NCI-H146 (cell line): ENCODE measurements around the gene ABI3.
"Not testable (repeated sequence)": the region's sequence is repeated elsewhere in the genome, so short reads cannot be mapped to it uniquely, and the experiment has no call there.

ENCODE experiments used
- DNase-seq: peaks from one replicate; lab custom pipeline; 2025; lab: John Stamatoyannopoulos, UW

The ABI3 gene

GRCh38 chr17:49210158-49211029, at the start of gene ABI3, which contains the start of gene GNGT2:
TSS of gene ABI3 (plus strand) at chr17:49210707. CDS start at chr17:49210725, 18 bp downstream.
TSS of gene GNGT2 (minus strand) at chr17:49210574. CDS start at chr17:49207422, 3,152 bp downstream.
- DNase-seq: no peak

GRCh38 chr17:49162866-49163265, 47.6 kb upstream of the ABI3 start:
- DNase-seq: no peak

- DNase-seq: no peak
Observed at GRCh38 chr17:49165143-49165542, 45.4 kb upstream of the ABI3 start.

GRCh38 chr17:49168706-49169105, 41.8 kb upstream of the ABI3 start:
- no peak for DNase-seq

GRCh38 chr17:49170216-49170615, 40.3 kb upstream of the ABI3 start:
- no peak for DNase-seq

- DNase-seq: not testable (repeated sequence)
Observed at GRCh38 chr17:49170711-49171110, 39.8 kb upstream of the ABI3 start.

- not testable (repeated sequence) for DNase-seq
Observed at GRCh38 chr17:49175978-49176377, 34.5 kb upstream of the ABI3 start.

GRCh38 chr17:49180303-49180702, 30.2 kb upstream of the ABI3 start:
- peak; percentile 7 for DNase-seq

GRCh38 chr17:49180998-49181635, 29.4 kb upstream of the ABI3 start:
- DNase-seq: no peak

- no peak for DNase-seq
Observed at GRCh38 chr17:49183341-49183740, 27.2 kb upstream of the ABI3 start.

GRCh38 chr17:49183801-49184200, 26.7 kb upstream of the ABI3 start:
- no peak for DNase-seq

GRCh38 chr17:49184522-49184921, 26.0 kb upstream of the ABI3 start:
- not testable (repeated sequence) for DNase-seq

- not testable (repeated sequence) for DNase-seq
Observed at GRCh38 chr17:49185381-49185780, 25.1 kb upstream of the ABI3 start.

GRCh38 chr17:49187301-49187700, 23.2 kb upstream of the ABI3 start:
- DNase-seq: no peak

GRCh38 chr17:49190932-49191331, 19.6 kb upstream of the ABI3 start:
- DNase-seq: no peak

- no peak for DNase-seq
Observed at GRCh38 chr17:49191409-49191916, 19.0 kb upstream of the ABI3 start.

- peak; percentile 98 for DNase-seq
Observed at GRCh38 chr17:49191917-49192741, 18.4 kb upstream of the ABI3 start.

- DNase-seq: peak; percentile 4
Observed at GRCh38 chr17:49193513-49194296, 16.8 kb upstream of the ABI3 start.

GRCh38 chr17:49194297-49194607, 16.3 kb upstream of the ABI3 start:
- no peak for DNase-seq

GRCh38 chr17:49195751-49196150, 14.8 kb upstream of the ABI3 start:
- no peak for DNase-seq

GRCh38 chr17:49196520-49196919, 14.0 kb upstream of the ABI3 start:
- DNase-seq: no peak
